Brain microvascular endothelial cell (primary cell): ENCODE measurements around the gene POMP.

Experiments used
- DNase-seq: peaks from one replicate; pipeline ENCODE4 v3.0.0-alpha.2; 2020
- H3K27ac ChIP-seq: fragments of 250-450 bp; sonication (Bioruptor Pico); 2 replicates; pipeline ENCODE4 v1.5.1; 2020; ENCODE audit warnings: mild to moderate bottlenecking, moderate library complexity
- H3K27me3 ChIP-seq: fragments of 250-450 bp; sonication (Bioruptor Pico); replicated peaks from 2 replicates; pipeline ENCODE4 v1.5.1; 2020; ENCODE audit warnings: mild to moderate bottlenecking
- H3K36me3 ChIP-seq: fragments of 250-450 bp; sonication (Bioruptor Pico); replicated peaks from 2 replicates; pipeline ENCODE4 v1.5.1; 2020; ENCODE audit warnings: mild to moderate bottlenecking
- H3K4me3 ChIP-seq: 2 replicates; pipeline ENCODE4 v1.5.1; 2011; ENCODE audit warnings: low read depth, mild to moderate bottlenecking, control low read depth, low read length, moderate library complexity
- CTCF ChIP-seq: IDR thresholded peaks from 2 replicates; pipeline ENCODE4 v1.5.1; 2011; ENCODE audit warnings: low read depth, mild to moderate bottlenecking, moderate library complexity, low read length, control low read depth, inconsistent platforms; ENCODE audit errors: missing control alignments
- in situ Hi-C: cut with HindIII; loops from 2 replicates; pipeline ENCODE4 v1.10.0; 2017; ENCODE audit warnings: low sequenced_read_pairs, low pct_ligation_motif_present

The POMP gene

GRCh38 chr13:28613562-28613961 lies 45.4 kb upstream of the POMP start:
- Histone ChIP-seq H3K27ac (no peak overlapping the region), H3K27me3 (no peaks in the 10 kb centered on the region), H3K4me3 (no peak overlapping the region), H3K36me3 (no peaks in the 10 kb centered on the region)
- in situ Hi-C loops: no loop called here
- TF ChIP-seq CTCF: no peak
- DNase-seq: no peak

GRCh38 chr13:28615916-28616446 lies 42.9 kb upstream of the POMP start:
- H3K36me3 ChIP-seq: no peaks in the 10 kb centered on the region
- no peak for TF ChIP-seq CTCF
- H3K27me3 ChIP-seq: no peaks in the 10 kb centered on the region
- H3K27ac ChIP-seq: no peak overlapping the region
- in situ Hi-C loops: no loop called here
- no peak for DNase-seq
- H3K4me3 ChIP-seq: no peak overlapping the region

GRCh38 chr13:28618230-28618994 lies 40.5 kb upstream of the POMP start:
- no peak for TF ChIP-seq CTCF
- no peaks in the 10 kb centered on the region for H3K27me3 ChIP-seq
- H3K36me3 ChIP-seq: no peaks in the 10 kb centered on the region
- no peak overlapping the region for H3K27ac ChIP-seq
- H3K4me3 ChIP-seq: no peak overlapping the region
- DNase-seq: no peak
- in situ Hi-C loops: no loop called here

- no peaks in the 10 kb centered on the region for H3K36me3 ChIP-seq
- no peak overlapping the region for H3K4me3 ChIP-seq
- no peak overlapping the region for H3K27ac ChIP-seq
- no peaks in the 10 kb centered on the region for H3K27me3 ChIP-seq
- no peak for TF ChIP-seq CTCF
- DNase-seq: no peak
- in situ Hi-C loops: no loop called here
Measured at GRCh38 chr13:28620011-28620830, 38.7 kb upstream of the POMP start.

GRCh38 chr13:28621449-28621848 lies 37.5 kb upstream of the POMP start:
- H3K4me3 ChIP-seq: no peak overlapping the region
- no peaks in the 10 kb centered on the region for H3K36me3 ChIP-seq
- TF ChIP-seq CTCF: no peak
- DNase-seq: no peak
- in situ Hi-C loops: no loop called here
- H3K27ac ChIP-seq: no peak overlapping the region
- no peaks in the 10 kb centered on the region for H3K27me3 ChIP-seq
